ENCODE measurements around the gene ADCYAP1R1. TPM values are rescaled to one million over a fixed set of nuclear protein-coding genes. Genes with fewer than 3 reads are reported as not detected.
"Not testable (repeated sequence)": the region's sequence is repeated elsewhere in the genome, so short reads cannot be mapped to it uniquely, and the experiment has no call there.

ADCYAP1R1 gene
- total and polyA plus RNA-seq, 10 donors, result 0.04 to 5.6 (median 0.50) TPM

- Histone ChIP-seq H3K27ac (no peak overlapping the region), H3K36me3 (no peaks in the 10 kb centered on the region), H3K4me1 (no peaks in the 10 kb centered on the region), H3K27me3 (replicated peaks in 1 of 7) (peaks cover 0 to 16% (median 0%) of the 10 kb centered on the region in 7 donors), H3K4me3 (no peak overlapping the region), H3K9me3 (peaks cover 0 to 10% (median 0%) of the 10 kb centered on the region in 8 donors)
- DNase-seq, result no peak
- TF ChIP-seq POLR2A (IDR thresholded peaks at IDR 0.05) (no peak), POLR2AphosphoS5 (IDR thresholded peaks at IDR 0.05) (no peak), CTCF (IDR thresholded peaks at IDR 0.05 in 8 of 11, conservative IDR thresholded peaks at IDR 0.05 in 3 of 11) (no peak)
- WGBS, 5 donors, result 87 to 96% (median 89%) methylated on average over 4 of the region's 4 CpGs
- intact Hi-C loops (cut with DNase I; ENCODE audit: low total_unique reads), result no loop called here
Observed at GRCh38 chr7:31146538-31146937, 94.4 kb downstream of the ADCYAP1R1 start.

GRCh38 chr7:31151849-31152248 is 99.7 kb downstream of the ADCYAP1R1 start:
- 70 to 80% (median 76%) methylated on average over 2 of the region's 2 CpGs for WGBS, 5 donors
- Histone ChIP-seq H3K9me3 (peaks cover 0 to 12% (median 0%) of the 10 kb centered on the region in 8 donors), H3K4me1 (no peaks in the 10 kb centered on the region), H3K27me3 (replicated peaks in 1 of 7) (no peaks in the 10 kb centered on the region), H3K36me3 (no peaks in the 10 kb centered on the region), H3K4me3 (no peak overlapping the region), H3K27ac (no peak overlapping the region)
- no peak for DNase-seq
- TF ChIP-seq POLR2A (IDR thresholded peaks at IDR 0.05), result no peak
- no peak for TF ChIP-seq POLR2AphosphoS5 (IDR thresholded peaks at IDR 0.05)
- no peak for TF ChIP-seq CTCF (IDR thresholded peaks at IDR 0.05 in 8 of 11, conservative IDR thresholded peaks at IDR 0.05 in 3 of 11)
- intact Hi-C loops (cut with DNase I; ENCODE audit: low total_unique reads), result no loop called here

GRCh38 chr7:31153318-31153717 is 101.2 kb downstream of the ADCYAP1R1 start:
- H3K36me3 ChIP-seq; H3K4me1 ChIP-seq; DNase-seq; intact Hi-C loops (cut with DNase I; ENCODE audit: low total_unique reads); H3K27me3 ChIP-seq (replicated peaks in 1 of 7); H3K4me3 ChIP-seq; H3K27ac ChIP-seq: not testable (repeated sequence)
- 86 to 95% (median 93%) methylated on average over 7 to 20 of the region's 20 CpGs for WGBS, 5 donors
- H3K9me3 ChIP-seq, result peaks cover 0 to 12% (median 0%) of the 10 kb centered on the region in 8 donors

GRCh38 chr7:31160941-31161340 is 108.8 kb downstream of the ADCYAP1R1 start:
- no peak overlapping the region for H3K4me3 ChIP-seq
- H3K27me3 ChIP-seq (replicated peaks in 1 of 7), result peaks cover 0 to 8% (median 0%) of the 10 kb centered on the region in 7 donors
- 58 to 82% (median 67%) methylated on average over 4 to 5 of the region's 5 CpGs for WGBS, 5 donors
- H3K4me1 ChIP-seq, result no peaks in the 10 kb centered on the region
- intact Hi-C loops (cut with DNase I; ENCODE audit: low total_unique reads), result no loop called here
- H3K9me3 ChIP-seq, result peaks cover 0 to 6% (median 0%) of the 10 kb centered on the region in 8 donors
- no peaks in the 10 kb centered on the region for H3K36me3 ChIP-seq
- H3K27ac ChIP-seq, result no peak overlapping the region
- no peak for DNase-seq
- TF ChIP-seq POLR2A (IDR thresholded peaks at IDR 0.05) (no peak), CTCF (IDR thresholded peaks at IDR 0.05 in 8 of 11, conservative IDR thresholded peaks at IDR 0.05 in 3 of 11) (no peak), POLR2AphosphoS5 (IDR thresholded peaks at IDR 0.05) (no peak)

Small RNAs within 50 kb of the gene (small RNA-seq; reads per million reads assigned to genes)
- gene AC006466.1, result 0 reads per million in 4 donors

Other genes with a start within 250 kb of the ADCYAP1R1 start
- 10 to 100 TPM; 17.1 to 32.7 (median 23.2) TPM for gene AQP1, start 140.5 kb upstream of the ADCYAP1R1 start, total RNA-seq
- 10 to 100 TPM in 2 of 3 donors, 1 to 10 TPM in 1; 4.4 to 34.3 (median 16.2) TPM for gene AQP1, start 140.5 kb upstream of the ADCYAP1R1 start, polyA plus RNA-seq
- gene GHRHR, start 88.4 kb upstream of the ADCYAP1R1 start, total RNA-seq, result not detected
- gene GHRHR, start 88.4 kb upstream of the ADCYAP1R1 start, polyA plus RNA-seq, result not detected